Measurements from ENCODE around the gene NPAS3.

- TF ChIP-seq POLR2A (IDR thresholded peaks at IDR 0.05; ENCODE audit: low read length): no peak
- TF ChIP-seq GATA1 (IDR thresholded peaks at IDR 0.05; ENCODE audit: low read depth, low read length): no peak
Observed at GRCh38 chr14:33814010-33814409, 875.3 kb downstream of the NPAS3 start.

All from erythroblast (primary cell).